ENCODE data around the gene CHST9.
"Not testable (repeated sequence)": the region's sequence is repeated elsewhere in the genome, so short reads cannot be mapped to it uniquely, and the experiment has no call there.

Gene CHST9, protein sequence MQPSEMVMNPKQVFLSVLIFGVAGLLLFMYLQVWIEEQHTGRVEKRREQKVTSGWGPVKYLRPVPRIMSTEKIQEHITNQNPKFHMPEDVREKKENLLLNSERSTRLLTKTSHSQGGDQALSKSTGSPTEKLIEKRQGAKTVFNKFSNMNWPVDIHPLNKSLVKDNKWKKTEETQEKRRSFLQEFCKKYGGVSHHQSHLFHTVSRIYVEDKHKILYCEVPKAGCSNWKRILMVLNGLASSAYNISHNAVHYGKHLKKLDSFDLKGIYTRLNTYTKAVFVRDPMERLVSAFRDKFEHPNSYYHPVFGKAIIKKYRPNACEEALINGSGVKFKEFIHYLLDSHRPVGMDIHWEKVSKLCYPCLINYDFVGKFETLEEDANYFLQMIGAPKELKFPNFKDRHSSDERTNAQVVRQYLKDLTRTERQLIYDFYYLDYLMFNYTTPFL

DNA sequence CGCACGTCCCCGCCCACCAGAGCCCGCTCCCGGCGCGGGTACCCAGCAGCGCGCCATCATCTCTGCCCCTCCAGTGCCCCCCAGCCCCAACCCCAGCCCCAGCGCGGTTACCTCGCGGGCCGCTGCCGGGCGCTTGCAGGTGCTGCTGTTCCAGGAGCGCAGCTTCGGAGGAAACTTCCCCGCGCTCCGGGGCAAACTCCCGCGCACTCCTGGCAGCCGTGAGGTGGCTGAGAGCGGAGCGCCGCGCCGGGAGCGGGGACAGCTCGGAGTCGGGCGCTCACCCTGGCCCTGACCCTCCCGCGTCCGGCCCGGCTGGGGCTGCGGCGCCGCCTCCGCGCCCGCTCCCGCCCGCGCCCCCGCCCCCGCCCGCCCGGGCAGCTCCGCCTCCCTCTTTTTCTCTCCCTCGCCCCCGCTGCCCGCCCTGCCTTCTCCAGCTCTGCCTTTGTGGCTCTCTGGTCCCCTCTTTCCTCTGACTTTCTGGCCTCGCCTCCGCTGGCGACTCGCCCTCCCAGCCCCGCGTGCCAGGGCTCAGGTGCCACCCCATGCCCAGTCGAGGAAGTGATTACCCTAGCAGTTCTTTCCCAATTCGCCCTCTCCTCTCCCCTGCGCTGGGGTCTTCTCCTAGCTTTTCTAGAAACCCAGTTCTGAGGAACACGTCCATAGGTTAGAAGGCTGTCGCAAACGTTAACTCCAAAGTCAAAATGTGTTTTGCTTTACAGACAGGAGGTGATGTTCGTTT lies at the start of gene CHST9:
TSS of gene CHST9 (minus strand) at position 284 of the 739 bp plus-strand sequence. CDS start 42,499 bp downstream, outside the sequence.
- DNase-seq (ENCODE audit: low spot score in 2 of 2) (no peak), ATAC-seq (replicated peaks; ENCODE audit: extremely low read depth, poor library complexity, severe bottlenecking) (no peak)
- Mint-ChIP-seq H3K4me3 (no peak within 1 kb of the TSS), H3K27ac (ENCODE audit: low read depth) (no peak within 1 kb of the TSS), H3K36me3 (ENCODE audit: insufficient read depth) (no peaks in the 10 kb centered on the region), H3K27me3 (peaks cover 27% of the 10 kb centered on the region), H3K9me3 (peaks cover 12% of the 10 kb centered on the region), H3K4me1 (no peaks in the 10 kb centered on the region)

DNA sequence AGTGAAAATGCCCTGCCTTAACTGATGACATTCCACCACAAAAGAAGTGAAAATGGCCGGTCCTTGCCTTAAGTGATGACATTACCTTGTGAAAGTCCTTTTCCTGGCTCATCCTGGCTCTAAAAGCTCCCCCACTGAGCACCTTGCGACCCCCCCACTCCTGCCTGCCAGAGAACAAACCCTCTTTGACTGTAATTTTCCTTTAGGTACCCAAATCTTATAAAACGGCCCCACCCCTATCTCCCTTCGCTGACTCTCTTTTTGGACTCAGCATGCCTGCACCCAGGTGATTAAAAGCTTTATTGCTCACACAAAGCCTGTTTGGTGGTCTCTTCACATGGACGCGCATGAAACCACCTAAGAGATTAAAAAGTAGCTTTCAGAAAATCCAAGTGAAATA lies 47.2 kb upstream of the CHST9 start:
- not testable (repeated sequence) for H3K4me3 Mint-ChIP-seq; DNase-seq (ENCODE audit: low spot score in 2 of 2); H3K27ac Mint-ChIP-seq (ENCODE audit: low read depth); H3K27me3 Mint-ChIP-seq; H3K36me3 Mint-ChIP-seq (ENCODE audit: insufficient read depth); H3K4me1 Mint-ChIP-seq; ATAC-seq (replicated peaks; ENCODE audit: extremely low read depth, poor library complexity, severe bottlenecking)
- H3K9me3 Mint-ChIP-seq, result peaks cover 17% of the 10 kb centered on the region

DNA sequence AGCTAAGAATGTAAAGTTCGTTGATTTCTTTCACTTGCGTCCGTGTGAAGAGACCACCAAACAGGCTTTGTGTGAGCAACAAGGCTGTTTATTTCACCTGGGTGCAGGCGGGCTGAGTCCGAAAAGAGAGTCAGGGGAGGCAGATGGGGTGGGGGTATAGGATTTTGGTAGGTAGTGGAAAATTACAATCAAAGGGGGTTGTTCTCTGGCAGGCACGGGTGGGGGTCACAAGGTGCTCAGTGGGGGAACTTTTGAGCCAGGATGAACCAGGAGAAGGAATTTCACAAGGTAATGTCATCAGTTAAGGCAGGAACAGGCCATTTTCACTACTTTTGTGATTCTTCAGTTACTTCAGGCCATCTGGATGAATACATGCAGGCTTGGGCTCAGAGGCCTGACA lies 46.6 kb upstream of the CHST9 start:
- DNase-seq (ENCODE audit: low spot score in 2 of 2); H3K36me3 Mint-ChIP-seq (ENCODE audit: insufficient read depth); H3K27ac Mint-ChIP-seq (ENCODE audit: low read depth); H3K4me3 Mint-ChIP-seq; ATAC-seq (replicated peaks; ENCODE audit: extremely low read depth, poor library complexity, severe bottlenecking); H3K4me1 Mint-ChIP-seq; H3K27me3 Mint-ChIP-seq: not testable (repeated sequence)
- peaks cover 17% of the 10 kb centered on the region for H3K9me3 Mint-ChIP-seq

DNA sequence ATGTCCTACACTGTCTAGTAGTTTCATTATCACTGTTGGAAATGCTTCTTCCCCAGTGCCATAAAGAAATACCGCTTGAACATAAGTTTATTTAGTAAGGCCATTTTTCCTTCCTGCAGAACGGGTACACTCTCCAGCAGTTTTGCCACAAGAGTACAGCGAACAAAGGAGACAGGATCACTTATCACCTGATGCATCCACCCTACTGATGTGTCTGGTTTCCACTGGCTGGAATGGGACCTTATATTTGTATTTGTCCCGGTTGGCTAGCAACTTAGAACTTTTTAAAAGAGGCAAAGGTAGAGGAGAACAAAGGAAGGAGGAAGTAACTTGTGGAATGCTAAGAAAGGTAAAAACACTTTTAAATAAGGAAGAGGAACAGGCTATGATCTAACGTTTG lies 46.1 kb upstream of the CHST9 start:
- H3K36me3 Mint-ChIP-seq (ENCODE audit: insufficient read depth); H3K4me3 Mint-ChIP-seq; ATAC-seq (replicated peaks; ENCODE audit: extremely low read depth, poor library complexity, severe bottlenecking); H3K27me3 Mint-ChIP-seq; H3K27ac Mint-ChIP-seq (ENCODE audit: low read depth); H3K4me1 Mint-ChIP-seq; DNase-seq (ENCODE audit: low spot score in 2 of 2): not testable (repeated sequence)
- H3K9me3 Mint-ChIP-seq, result peaks cover 17% of the 10 kb centered on the region

DNA sequence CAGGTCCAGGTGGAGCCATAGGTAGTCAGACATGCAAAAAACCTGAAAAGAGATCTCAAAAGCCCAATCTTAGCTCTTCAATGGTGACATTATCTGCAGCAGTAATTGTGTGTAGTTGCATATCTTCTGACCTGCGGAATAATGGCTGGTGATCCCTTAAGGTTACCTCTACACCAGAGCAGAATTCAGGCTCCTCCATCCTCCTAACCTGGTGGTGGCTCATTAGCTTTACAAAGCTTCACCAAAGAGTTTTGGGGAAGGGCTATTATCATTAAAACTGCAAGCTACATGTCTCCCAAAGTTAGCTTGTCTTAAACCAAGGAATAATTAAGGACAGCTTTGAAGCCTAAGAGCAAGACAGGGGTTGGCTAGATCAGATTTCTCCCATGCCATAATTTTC lies 42.6 kb upstream of the CHST9 start:
- H3K36me3 Mint-ChIP-seq (ENCODE audit: insufficient read depth), result no peaks in the 10 kb centered on the region
- H3K4me1 Mint-ChIP-seq, result no peaks in the 10 kb centered on the region
- H3K27ac Mint-ChIP-seq (ENCODE audit: low read depth), result no peak overlapping the region
- peaks cover 28% of the 10 kb centered on the region for H3K9me3 Mint-ChIP-seq
- no peaks in the 10 kb centered on the region for H3K27me3 Mint-ChIP-seq
- no peak for DNase-seq (ENCODE audit: low spot score in 2 of 2)
- ATAC-seq (replicated peaks; ENCODE audit: extremely low read depth, poor library complexity, severe bottlenecking), result no peak
- no peak overlapping the region for H3K4me3 Mint-ChIP-seq

DNA sequence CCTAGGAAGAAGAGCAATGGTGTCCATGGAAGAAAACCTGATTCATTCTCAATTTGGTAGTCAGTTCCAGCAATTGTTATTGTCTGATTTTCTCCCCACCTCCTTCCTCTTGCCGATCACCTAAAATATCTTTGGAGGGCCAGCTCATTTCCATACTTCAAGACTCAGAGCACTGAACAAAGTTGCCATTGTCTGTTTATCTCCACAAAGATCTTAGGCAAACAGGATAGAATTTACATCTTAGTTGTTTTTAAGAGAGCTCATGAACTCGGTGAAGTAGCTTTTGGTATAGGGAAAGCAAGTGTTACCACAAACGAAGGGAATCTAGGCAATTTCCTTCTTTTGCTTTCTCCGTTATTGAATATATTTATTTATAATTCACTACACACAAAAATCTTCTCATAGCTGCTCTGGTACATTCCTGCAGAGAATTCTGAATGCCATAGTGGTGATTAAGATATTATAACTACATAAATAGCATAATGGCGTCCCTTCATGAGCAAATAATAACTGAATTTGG lies 41.5 kb upstream of the CHST9 start:
- no peak for ATAC-seq (replicated peaks; ENCODE audit: extremely low read depth, poor library complexity, severe bottlenecking)
- H3K4me3 Mint-ChIP-seq, result no peak overlapping the region
- no peak for DNase-seq (ENCODE audit: low spot score in 2 of 2)

DNA sequence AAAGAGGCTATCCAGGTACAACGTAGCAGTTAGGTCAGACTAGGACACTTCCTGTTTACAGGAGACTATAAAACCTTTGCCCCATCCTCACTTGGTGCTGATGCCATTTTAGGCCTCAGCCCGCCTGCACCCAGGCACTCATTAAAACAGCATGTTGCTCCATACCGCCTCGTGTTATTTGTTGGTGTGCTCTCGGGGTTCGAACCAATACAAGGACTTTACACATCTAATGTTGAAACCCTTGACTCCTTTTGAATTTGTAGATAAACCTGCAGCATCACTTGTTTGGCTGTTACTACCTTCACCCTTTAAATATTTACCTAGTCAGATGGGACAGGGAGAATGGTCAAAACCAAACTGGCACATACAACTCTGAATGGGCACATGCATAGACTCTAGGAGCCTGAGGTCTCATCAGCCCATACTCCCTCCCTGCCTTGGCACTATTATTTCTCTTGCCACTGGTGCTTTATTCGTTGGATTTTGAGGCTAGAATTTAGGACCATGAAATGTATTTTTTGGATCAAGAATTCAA lies 40.9 kb upstream of the CHST9 start:
- H3K9me3 Mint-ChIP-seq, result peaks cover 25% of the 10 kb centered on the region
- H3K27ac Mint-ChIP-seq (ENCODE audit: low read depth), result no peak overlapping the region
- no peaks in the 10 kb centered on the region for H3K27me3 Mint-ChIP-seq
- no peak for ATAC-seq (replicated peaks; ENCODE audit: extremely low read depth, poor library complexity, severe bottlenecking)
- no peaks in the 10 kb centered on the region for H3K4me1 Mint-ChIP-seq
- H3K4me3 Mint-ChIP-seq, result no peak overlapping the region
- DNase-seq (ENCODE audit: low spot score in 2 of 2), result no peak
- H3K36me3 Mint-ChIP-seq (ENCODE audit: insufficient read depth), result no peaks in the 10 kb centered on the region

More for the DNA sequence above, 41.5 kb upstream of the CHST9 start:
- Mint-ChIP-seq H3K36me3 (ENCODE audit: insufficient read depth) (no peaks in the 10 kb centered on the region), H3K9me3 (peaks cover 30% of the 10 kb centered on the region), H3K27me3 (no peaks in the 10 kb centered on the region), H3K27ac (ENCODE audit: low read depth) (no peak overlapping the region), H3K4me1 (no peaks in the 10 kb centered on the region)

DNA sequence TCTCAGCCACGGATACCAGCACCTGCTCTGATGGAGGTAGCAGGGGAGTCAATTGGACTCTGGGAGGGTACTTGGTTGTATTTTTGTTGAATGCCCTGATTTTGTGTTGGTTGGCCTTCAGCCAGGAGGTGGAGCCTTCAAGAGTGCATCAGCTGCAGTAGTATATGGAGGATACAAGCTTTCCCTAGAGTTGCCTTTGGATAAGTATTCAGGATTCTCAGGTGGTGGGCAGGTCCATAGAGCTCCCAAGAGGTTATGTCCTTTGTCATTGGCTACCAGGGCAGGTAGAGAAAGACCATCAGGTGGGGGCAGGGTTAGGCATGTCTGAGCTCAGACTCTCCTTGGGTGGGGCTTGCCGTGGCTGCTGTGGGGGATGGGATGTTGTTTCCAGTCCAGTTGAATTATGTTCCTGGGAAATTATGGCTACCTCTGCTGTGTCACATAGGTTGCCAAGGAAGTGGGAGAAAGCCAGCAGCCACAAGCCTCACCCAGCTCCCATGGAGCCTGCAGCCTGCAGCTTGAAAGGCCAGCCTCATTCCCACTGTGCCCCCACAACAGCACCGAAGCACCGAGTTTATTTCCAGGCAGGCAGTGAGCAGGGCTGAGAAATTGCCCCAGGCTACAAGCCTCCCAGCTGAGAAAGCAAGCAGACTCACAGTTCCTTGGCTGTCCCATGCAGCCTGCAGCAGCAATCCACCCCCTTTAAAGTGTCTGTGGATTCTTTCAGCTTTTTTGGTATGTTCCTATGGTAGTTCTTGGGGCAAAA lies 38.6 kb upstream of the CHST9 start:
- Mint-ChIP-seq H3K4me3 (no peak overlapping the region), H3K27me3 (no peaks in the 10 kb centered on the region), H3K36me3 (ENCODE audit: insufficient read depth) (no peaks in the 10 kb centered on the region), H3K27ac (ENCODE audit: low read depth) (no peak overlapping the region), H3K9me3 (peaks cover 31% of the 10 kb centered on the region), H3K4me1 (no peaks in the 10 kb centered on the region)
- ATAC-seq (replicated peaks; ENCODE audit: extremely low read depth, poor library complexity, severe bottlenecking), result peak; percentile 14
- no peak for DNase-seq (ENCODE audit: low spot score in 2 of 2)

DNA sequence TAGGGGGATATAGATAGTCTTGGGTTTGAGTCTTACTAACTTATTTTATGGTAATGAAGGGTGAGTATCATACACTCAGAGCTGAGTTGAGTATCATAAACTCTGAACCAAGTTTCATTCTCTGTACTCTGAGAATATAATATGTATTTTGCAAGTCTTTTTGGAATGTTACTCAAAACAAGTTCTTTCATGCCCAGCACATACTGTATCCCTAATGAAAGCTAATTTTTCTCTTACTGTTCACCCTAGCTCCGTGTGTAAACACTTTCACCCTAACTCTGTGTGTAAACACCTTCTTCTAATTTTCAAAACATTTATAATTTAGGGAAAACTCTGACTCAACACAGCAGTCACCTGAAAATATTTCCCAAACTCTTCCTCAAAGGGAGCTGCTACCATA lies 29.7 kb upstream of the CHST9 start:
- H3K27me3 Mint-ChIP-seq, result no peaks in the 10 kb centered on the region

DNA sequence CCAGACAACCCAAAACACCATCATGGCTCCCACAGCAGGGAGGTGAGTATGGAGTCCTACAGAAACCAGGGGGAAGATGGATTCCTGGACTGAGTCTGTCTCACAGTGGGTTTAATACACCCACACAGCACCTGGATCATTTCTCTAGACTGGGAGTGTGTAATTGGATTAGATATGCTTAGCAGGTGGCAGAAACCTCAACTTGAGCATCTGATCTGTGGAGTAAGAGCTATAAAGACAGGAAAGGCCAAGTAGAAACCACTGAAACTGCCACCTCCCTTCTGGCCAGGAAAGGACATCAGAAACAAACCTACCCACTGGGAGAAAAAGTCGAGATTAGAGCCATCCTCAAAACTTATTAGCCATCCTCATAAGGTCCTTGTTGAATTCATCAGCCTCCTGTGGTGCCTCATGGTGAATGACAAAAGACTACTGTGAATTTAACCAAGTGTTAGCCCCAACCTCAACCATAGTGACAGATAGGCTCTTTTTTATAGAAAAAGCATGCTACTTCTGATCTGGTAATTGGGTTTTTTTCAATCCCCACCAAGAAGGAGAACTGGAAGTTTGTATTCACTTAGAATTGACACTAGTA lies 28.1 kb upstream of the CHST9 start:
- no peaks in the 10 kb centered on the region for H3K27me3 Mint-ChIP-seq
- H3K4me1 Mint-ChIP-seq, result no peaks in the 10 kb centered on the region
- DNase-seq (ENCODE audit: low spot score in 2 of 2), result no peak
- ATAC-seq (replicated peaks; ENCODE audit: extremely low read depth, poor library complexity, severe bottlenecking), result no peak
- no peak overlapping the region for H3K4me3 Mint-ChIP-seq
- no peaks in the 10 kb centered on the region for H3K36me3 Mint-ChIP-seq (ENCODE audit: insufficient read depth)
- H3K27ac Mint-ChIP-seq (ENCODE audit: low read depth), result no peak overlapping the region
- H3K9me3 Mint-ChIP-seq, result peaks cover 22% of the 10 kb centered on the region

More for the DNA sequence above, 29.7 kb upstream of the CHST9 start:
- Mint-ChIP-seq H3K27ac (ENCODE audit: low read depth) (no peak overlapping the region), H3K9me3 (peaks cover 18% of the 10 kb centered on the region), H3K4me3 (no peak overlapping the region), H3K36me3 (ENCODE audit: insufficient read depth) (no peaks in the 10 kb centered on the region), H3K4me1 (no peaks in the 10 kb centered on the region)
- DNase-seq (ENCODE audit: low spot score in 2 of 2) (no peak), ATAC-seq (replicated peaks; ENCODE audit: extremely low read depth, poor library complexity, severe bottlenecking) (no peak)

DNA sequence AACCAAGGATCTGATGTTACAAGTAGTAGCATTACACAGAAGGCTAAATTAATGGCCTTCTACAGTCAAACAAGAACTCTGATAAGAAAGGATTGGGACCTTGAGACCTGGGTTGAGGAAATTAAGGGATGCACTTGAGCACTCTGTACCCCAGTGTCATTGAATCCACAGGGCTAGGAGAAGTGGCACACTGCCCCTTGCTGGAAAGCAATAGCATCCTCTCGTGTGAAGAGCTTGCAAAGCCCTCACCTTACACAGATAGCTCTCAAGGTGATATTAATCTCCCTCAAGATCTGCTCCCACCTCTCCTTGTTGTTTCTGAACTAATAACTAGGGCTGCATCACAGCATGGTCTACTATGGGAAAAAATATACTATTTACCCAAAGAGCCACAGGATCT lies 26.5 kb upstream of the CHST9 start:
- H3K27ac Mint-ChIP-seq (ENCODE audit: low read depth), result no peak overlapping the region
- no peaks in the 10 kb centered on the region for H3K36me3 Mint-ChIP-seq (ENCODE audit: insufficient read depth)
- no peaks in the 10 kb centered on the region for H3K27me3 Mint-ChIP-seq
- DNase-seq (ENCODE audit: low spot score in 2 of 2) (no peak), ATAC-seq (replicated peaks; ENCODE audit: extremely low read depth, poor library complexity, severe bottlenecking) (no peak)
- H3K9me3 Mint-ChIP-seq, result peaks cover 22% of the 10 kb centered on the region
- H3K4me1 Mint-ChIP-seq, result no peaks in the 10 kb centered on the region
- no peak overlapping the region for H3K4me3 Mint-ChIP-seq

DNA sequence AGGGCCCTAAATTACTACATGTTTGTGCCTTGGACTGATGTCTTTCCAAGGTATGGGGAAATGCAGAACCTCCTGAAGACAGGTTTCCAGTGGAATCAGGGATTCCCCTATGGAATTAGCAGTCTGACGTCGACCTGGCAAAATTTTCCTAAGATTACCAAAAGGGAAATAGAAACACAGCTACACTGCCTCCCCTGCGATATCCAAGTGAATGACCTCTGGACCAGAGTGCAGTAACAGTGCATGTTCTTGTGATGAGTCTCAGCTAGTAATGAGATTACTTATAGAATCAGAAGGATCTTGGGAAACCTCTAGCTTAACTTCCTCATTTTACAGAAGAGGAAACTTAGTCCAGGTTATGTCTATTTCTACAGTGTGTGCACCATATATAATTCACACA lies 21.3 kb upstream of the CHST9 start:
- DNase-seq (ENCODE audit: low spot score in 2 of 2) (no peak), ATAC-seq (replicated peaks; ENCODE audit: extremely low read depth, poor library complexity, severe bottlenecking) (no peak)
- Mint-ChIP-seq H3K9me3 (peaks cover 23% of the 10 kb centered on the region), H3K4me1 (no peaks in the 10 kb centered on the region), H3K36me3 (ENCODE audit: insufficient read depth) (no peaks in the 10 kb centered on the region), H3K27ac (ENCODE audit: low read depth) (no peak overlapping the region), H3K27me3 (no peaks in the 10 kb centered on the region), H3K4me3 (no peak overlapping the region)

Measured in central memory CD8-positive, alpha-beta T cell (primary cell).